ELR (cell line): ENCODE measurements around the gene PTPN23.

Experiments
- DNase-seq: peaks from one replicate; pipeline ENCODE4 v3.0.0-alpha.2; 2015; ENCODE audit warnings: low read depth

PTPN23 gene

DNA sequence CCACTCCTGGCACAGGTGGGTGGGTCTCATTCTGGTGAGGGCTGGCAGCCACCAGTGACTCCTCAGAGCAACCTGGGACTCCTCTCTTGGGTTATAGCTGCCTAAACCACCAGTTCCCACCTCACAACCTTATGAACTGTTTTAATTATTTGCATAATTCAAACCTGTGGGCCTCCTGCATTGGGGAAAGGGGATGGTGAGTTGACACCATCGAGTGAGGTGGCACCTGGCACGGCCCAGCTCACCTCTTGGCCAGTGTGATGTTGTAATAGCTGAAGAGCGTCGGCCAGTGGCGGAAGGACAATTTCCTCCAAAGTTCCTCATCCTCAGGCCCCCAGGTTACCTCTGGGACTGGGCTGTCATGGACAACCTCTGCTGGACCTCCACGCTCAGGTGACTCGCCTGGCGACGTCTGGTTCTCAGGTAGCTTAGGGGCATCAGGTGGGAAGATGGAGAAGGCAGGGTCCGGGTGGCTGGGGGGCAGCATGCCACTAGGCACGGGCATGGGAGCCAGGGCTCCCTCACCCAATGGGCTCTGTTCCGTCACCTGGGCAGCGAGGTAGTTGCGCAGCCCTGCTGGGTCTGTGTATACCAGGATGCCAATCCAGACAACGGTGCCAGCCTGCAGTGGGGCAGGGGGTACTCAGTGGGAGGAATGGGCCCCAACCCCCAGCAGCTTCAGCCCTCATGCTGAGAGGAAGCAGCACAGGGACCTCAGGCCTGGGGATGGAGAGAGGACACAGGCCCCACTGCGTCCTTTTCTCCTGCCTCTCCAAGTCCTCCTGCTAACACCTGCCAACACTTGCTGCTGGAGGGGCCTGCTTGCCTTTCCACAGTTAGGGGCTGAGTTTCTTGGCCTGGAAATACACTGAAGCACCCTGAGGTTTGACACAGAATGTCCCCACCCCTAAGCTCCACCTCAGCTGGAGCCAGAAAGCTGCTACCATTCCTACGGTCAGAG, 38.5 kb downstream of the PTPN23 start:
- DNase-seq = no peak

DNA sequence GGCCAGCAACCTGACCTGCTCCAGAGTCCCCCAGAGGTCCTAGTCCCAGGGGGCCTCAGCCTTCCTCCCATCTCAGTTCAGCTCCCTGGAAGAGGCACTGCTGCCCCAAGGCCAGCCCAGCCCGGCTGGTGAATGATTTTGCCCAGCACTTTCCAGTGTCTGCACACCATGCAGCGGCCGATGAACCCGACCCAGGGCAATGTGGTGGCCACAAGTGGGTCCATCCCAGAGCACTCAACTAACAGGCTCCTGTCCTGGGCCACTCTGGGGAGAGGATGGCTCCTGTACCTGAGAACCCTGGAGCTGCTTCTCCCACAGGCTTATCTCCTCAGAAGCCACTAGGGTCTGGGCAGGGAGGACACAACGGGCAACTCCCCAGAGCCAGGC, 39.2 kb downstream of the PTPN23 start:
- no peak for DNase-seq

- peak; percentile 87 for DNase-seq
Observed at GRCh38 chr3:47420511-47421484, 40.0 kb downstream of the PTPN23 start.

GRCh38 chr3:47421741-47422649, 41.2 kb downstream of the PTPN23 start:
- peak; percentile 49 for DNase-seq

DNA sequence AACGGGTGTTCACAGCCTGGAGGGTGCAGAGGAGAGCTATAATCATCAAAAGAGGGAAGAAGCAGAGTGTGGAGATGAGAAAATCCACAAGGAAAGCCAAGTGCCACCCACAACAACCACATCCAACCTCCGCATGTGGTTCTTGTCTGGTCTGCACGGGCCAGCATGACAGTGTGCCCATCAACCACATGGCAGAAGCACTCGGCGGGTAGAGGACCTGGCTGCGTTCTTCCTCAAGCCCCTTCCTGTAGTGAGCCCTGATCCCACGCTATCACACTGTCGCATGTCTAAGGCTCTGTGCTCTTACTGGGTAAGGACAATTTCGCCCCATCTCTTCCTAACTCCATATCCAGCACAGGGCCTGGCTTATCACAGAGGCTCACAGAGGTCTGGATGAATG, 41.9 kb downstream of the PTPN23 start:
- no peak for DNase-seq

- DNase-seq = no peak
Observed at GRCh38 chr3:47423548-47424145, 42.8 kb downstream of the PTPN23 start.

DNA sequence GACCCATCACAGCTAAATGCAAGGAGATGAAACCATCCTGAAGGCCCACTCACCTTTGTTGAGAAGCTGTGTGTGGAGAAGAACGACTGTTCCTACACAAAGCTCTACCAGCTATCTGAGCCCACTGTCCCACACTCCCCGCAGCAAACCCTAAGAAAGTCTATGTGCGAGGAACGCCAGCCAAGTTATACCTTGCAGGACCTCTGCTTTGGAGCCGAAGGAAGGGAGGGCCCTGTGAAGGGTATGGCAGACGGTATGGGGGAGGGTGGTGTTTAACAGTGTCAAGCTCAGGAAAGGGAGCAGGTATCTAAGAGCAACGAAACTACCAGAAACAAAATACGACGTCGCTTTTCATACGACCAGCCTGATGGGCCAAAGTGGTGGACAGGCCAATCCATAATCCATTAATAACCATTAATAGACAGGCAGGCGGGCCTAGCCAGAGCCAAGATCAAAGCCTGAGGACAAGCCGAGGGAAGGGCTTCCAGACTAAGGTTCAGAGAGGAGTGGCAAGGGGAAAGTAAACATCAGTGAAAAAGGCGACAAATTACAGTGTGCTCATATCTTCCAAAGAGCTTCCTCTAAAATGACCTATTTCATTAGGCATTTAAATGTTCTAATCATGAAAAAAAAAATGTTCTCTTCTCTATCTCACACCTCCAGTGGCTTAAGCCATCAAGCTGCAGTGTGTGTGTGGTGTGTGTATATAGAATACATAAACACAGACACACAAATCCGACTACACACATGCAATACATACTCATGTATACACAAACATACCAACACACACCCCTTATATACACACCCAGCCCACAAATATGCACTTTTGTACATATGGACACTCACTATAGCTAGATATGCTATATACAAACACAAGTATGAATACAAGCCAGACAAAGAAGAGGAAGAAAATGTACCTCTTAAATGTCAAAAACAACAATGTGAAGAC, 43.9 kb downstream of the PTPN23 start:
- no peak for DNase-seq

- no peak for DNase-seq
Observed at GRCh38 chr3:47425383-47425778, 44.6 kb downstream of the PTPN23 start.

DNA sequence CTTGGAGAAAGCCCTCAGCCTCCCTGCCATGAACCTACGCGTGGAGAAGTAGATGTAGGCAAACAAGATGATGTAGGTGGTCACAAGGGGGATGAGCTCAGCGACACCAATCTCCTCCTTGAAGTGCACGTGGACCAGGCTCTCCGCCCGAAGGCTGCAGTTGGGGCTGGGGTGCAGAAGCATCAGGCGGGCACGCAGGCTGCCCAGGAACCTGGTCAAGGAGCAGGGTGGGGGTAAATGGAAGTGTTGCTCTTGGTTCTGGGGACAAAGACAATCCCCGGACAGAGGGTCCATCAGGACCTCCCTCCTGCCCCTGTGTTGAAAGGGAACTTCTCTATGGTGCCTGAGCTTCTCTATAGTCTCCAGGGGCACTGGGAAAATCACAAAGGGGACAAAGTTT, 45.1 kb downstream of the PTPN23 start:
- no peak for DNase-seq

GRCh38 chr3:47427866-47428265, 47.0 kb downstream of the PTPN23 start:
- no peak for DNase-seq

- no peak for DNase-seq
Observed at GRCh38 chr3:47428662-47429061, 47.8 kb downstream of the PTPN23 start.

GRCh38 chr3:47429476-47430270, 48.9 kb downstream of the PTPN23 start:
- DNase-seq = no peak

DNA sequence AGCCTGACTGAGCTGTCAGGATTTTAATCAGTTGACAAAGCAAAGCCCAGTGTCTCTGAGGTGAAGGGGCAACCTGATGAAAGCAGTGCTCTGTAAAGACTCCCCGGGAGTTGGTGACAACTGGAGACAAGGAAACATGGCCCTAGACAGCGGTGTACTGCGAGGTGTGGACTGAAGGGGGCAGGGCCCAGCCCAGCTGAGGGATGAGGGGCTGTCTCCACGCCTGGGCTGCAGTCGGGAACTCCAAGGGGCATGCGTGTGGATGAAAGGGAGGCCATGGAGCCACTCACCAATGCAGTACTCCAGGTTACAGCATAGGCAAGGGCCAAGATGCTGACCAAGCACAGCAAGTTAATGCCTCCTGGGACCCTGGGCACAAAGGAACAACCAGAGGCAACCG, 49.8 kb downstream of the PTPN23 start:
- DNase-seq = no peak

DNA sequence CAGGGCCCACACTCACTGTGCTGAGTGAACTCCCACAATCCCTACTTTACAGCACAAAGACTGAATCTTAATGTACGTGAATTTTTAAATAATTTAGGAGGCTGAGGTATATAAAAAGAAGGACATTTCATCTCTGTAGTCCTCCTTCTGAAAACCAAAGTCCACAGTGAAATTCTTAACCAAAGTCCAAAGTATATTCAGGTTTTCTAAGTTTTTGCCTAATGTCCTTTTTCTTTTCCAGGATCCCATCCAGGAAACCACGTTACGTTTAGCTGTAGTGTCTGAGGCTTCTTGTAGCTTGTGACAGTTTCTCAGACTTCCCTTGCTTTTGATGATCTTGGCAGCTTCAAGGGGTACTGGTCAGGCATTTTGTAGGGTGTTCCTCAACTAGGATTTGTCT, 50.4 kb downstream of the PTPN23 start:
- no peak for DNase-seq

DNA sequence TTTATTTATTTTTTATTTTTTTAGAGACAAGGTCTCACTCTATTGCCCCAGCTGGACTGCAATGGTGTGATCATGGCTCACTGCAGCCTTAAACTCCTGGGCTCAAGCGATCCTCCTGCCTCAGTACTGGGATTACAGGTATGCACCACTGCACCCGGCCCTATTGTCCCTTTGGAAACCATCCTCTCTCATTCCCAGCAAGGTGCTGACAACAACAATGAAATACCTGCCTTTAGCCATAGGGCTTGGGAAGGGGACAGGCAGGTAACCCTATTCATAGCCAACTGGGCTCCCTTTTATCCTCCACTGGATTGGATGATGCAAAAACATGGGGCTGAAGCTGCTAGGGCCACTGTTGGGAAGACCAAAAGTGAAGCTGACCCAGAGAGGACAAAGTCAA, 51.9 kb downstream of the PTPN23 start:
- DNase-seq = no peak

GRCh38 chr3:47433796-47434195, 53.0 kb downstream of the PTPN23 start:
- DNase-seq = no peak

- no peak for DNase-seq
Observed at GRCh38 chr3:47434849-47435248, 54.0 kb downstream of the PTPN23 start.

DNA sequence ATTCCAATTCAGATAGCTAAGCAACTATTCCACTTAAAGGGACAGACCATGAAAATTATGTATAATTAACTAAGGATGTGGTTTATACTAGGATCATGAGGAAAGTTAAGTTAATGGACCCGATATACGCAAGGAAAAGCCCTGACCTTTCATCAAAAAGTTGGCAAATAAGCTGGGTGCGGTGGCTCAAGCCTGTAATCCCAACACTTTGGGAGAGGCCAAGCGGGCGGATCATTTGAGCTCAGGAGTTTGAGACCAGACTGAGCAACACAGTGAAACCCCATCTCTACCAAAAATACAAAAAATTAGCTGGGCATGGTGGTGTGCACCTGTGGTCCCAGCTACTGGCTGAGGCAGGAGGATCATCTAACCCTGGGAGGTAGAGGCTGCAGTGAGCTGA, 55.4 kb downstream of the PTPN23 start:
- no peak for DNase-seq

GRCh38 chr3:47440131-47440530, 59.3 kb downstream of the PTPN23 start:
- peak; percentile 26 for DNase-seq
